ENCODE data around the gene AOC2.
"Not testable (repeated sequence)": the region's sequence is repeated elsewhere in the genome, so short reads cannot be mapped to it uniquely, and the experiment has no call there.

AOC2 gene

DNA sequence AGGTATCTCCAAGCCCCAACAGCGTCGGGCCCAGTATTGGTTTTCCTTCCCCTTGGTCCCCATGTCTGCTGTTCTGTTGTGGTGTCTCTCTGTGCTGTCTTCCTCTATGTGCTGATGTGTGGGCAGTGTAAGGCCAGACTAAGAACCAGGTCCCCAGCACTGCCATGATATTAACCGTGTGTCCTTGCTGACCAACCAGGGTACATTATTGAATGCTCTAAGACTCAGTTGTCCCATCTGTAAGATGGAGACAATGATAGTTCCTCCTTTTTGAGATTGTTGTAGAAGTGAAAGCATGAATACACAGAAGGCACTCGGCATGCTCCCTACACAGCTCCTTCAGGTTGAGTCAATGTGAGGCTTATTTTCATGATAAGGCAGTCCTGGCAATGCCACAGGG is 27.3 kb downstream of the AOC2 start:
- Histone ChIP-seq H3K36me3 (peaks cover 48% of the 10 kb centered on the region), H3K9me3 (no peaks in the 10 kb centered on the region), H3K4me3 (ENCODE audit: low read depth in 1 of 2, low read length in 1 of 2) (no peak overlapping the region), H3K27ac (no peak overlapping the region), H3K27me3 (no peaks in the 10 kb centered on the region), H3K4me1 (ENCODE audit: control insufficient read depth in 1 of 2, insufficient read depth in 1 of 2, low read depth in 1 of 2, low read length in 1 of 2) (no peaks in the 10 kb centered on the region)
- TF ChIP-seq, protein P1, sequence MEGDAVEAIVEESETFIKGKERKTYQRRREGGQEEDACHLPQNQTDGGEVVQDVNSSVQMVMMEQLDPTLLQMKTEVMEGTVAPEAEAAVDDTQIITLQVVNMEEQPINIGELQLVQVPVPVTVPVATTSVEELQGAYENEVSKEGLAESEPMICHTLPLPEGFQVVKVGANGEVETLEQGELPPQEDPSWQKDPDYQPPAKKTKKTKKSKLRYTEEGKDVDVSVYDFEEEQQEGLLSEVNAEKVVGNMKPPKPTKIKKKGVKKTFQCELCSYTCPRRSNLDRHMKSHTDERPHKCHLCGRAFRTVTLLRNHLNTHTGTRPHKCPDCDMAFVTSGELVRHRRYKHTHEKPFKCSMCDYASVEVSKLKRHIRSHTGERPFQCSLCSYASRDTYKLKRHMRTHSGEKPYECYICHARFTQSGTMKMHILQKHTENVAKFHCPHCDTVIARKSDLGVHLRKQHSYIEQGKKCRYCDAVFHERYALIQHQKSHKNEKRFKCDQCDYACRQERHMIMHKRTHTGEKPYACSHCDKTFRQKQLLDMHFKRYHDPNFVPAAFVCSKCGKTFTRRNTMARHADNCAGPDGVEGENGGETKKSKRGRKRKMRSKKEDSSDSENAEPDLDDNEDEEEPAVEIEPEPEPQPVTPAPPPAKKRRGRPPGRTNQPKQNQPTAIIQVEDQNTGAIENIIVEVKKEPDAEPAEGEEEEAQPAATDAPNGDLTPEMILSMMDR (IDR thresholded peaks at IDR 0.05), result no peak

DNA sequence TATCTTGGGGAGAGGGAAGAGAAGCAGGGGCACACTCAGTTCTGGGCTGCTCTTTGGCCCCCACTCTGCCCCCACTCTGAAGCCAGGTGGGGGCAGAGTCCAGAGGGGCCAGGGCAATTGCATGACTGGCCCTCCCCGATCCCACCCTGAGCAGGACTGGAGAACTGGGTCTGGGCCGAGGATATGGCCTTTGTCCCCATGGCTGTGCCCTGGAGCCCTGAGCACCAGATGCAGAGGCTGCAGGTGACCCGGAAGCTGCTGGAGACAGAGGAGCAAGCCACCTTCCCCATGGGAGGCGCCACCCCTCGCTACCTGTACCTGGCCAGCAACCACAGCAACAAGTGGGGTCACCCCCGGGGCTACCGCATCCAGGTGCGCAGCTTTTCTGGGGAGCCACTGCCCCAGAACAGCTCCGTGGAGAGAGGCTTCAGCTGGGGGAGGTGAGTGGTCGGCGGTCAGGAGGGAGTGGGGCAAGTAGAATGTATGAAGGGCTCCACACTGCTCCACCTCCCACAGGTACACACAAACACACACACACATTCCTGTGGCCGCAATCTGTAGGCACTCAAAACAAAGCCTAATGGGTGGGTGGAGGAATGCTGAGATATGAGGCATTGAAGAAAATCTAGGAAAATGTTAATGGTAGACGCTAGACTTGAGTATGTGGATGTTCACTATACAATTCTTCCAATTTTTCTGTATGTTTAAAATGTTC is 28.0 kb downstream of the AOC2 start:
- H3K27ac ChIP-seq, result no peak overlapping the region
- peaks cover 55% of the 10 kb centered on the region for H3K36me3 ChIP-seq
- no peaks in the 10 kb centered on the region for H3K4me1 ChIP-seq (ENCODE audit: control insufficient read depth in 1 of 2, insufficient read depth in 1 of 2, low read depth in 1 of 2, low read length in 1 of 2)
- TF ChIP-seq, protein P1 (IDR thresholded peaks at IDR 0.05), result no peak
- H3K9me3 ChIP-seq, result no peaks in the 10 kb centered on the region
- no peaks in the 10 kb centered on the region for H3K27me3 ChIP-seq
- no peak overlapping the region for H3K4me3 ChIP-seq (ENCODE audit: low read depth in 1 of 2, low read length in 1 of 2)

DNA sequence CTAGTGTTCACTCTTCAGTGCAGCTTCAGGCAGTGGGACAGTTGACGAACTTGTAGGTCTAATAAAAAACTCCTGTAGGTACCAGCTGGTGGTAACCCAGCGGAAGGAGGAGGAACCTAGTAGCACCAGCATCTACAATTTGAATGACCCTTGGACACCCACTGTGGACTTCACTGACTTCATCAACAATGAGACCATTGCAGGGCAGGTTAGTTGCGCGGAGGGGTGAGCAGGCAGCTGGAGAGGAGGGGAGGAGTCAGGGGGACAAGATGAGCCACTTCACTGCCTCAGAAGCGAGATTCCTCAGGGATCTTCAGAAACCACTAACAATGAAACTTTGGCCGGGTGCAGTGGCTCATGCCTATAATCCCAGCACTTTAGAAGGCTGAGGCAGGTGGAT is 28.9 kb downstream of the AOC2 start:
- TF ChIP-seq, protein P1 (IDR thresholded peaks at IDR 0.05), result no peak
- H3K4me1 ChIP-seq (ENCODE audit: control insufficient read depth in 1 of 2, insufficient read depth in 1 of 2, low read depth in 1 of 2, low read length in 1 of 2), result no peaks in the 10 kb centered on the region
- no peaks in the 10 kb centered on the region for H3K27me3 ChIP-seq
- H3K4me3 ChIP-seq (ENCODE audit: low read depth in 1 of 2, low read length in 1 of 2), result no peak overlapping the region
- H3K27ac ChIP-seq, result no peak overlapping the region
- no peaks in the 10 kb centered on the region for H3K9me3 ChIP-seq
- peaks cover 63% of the 10 kb centered on the region for H3K36me3 ChIP-seq

DNA sequence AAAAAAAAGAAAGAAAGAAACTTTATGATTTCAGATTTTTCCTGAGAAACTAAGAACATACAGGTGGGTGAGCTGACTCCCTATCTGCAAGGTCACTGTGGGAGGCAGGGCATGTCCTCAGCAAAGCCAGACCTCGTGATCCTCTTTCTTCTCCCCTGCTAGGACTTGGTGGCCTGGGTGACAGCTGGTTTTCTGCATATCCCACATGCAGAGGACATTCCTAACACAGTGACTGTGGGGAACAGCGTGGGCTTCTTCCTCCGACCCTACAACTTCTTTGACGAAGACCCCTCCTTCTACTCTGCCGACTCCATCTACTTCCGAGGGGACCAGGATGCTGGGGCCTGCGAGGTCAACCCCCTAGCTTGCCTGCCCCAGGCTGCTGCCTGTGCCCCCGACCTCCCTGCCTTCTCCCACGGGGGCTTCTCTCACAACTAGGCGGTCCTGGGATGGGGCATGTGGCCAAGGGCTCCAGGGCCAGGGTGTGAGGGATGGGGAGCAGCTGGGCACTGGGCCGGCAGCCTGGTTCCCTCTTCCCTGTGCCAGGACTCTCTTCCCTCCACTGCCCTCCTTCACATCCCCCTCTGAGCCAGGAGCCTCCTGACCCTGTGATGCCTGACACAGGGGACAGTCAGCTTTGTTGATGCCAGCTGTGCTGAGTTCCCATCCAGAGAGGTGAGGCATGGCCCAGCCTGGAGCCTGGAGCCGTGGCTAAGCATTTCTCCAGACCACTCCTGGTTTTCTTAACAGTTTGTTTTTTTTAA is 29.7 kb downstream of the AOC2 start:
- peaks cover 68% of the 10 kb centered on the region for H3K36me3 ChIP-seq
- H3K9me3 ChIP-seq; H3K4me3 ChIP-seq (ENCODE audit: low read depth in 1 of 2, low read length in 1 of 2); H3K4me1 ChIP-seq (ENCODE audit: control insufficient read depth in 1 of 2, insufficient read depth in 1 of 2, low read depth in 1 of 2, low read length in 1 of 2); H3K27me3 ChIP-seq; H3K27ac ChIP-seq: not testable (repeated sequence)

DNA sequence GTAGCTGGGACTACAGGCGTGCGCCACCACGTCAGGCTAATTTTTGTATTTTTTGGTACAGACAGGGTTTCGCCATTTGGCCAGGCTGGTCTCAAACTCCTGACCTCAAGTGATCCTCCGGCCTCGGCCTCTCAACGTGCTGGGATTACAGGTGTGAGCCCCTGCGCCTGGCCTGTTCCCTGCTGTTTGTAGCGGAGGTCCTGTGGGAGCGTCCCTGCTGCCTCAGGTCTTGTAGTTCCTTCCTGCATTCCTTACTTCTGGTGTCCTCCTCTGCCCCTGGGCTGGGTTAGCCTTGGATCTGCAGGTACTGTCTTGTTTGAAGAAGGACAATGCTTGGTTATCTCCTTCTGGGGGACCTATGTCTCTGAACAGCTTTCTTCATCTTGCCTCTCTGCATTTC is 32.7 kb downstream of the AOC2 start:
- TF ChIP-seq, protein P1 (IDR thresholded peaks at IDR 0.05), result no peak
- H3K27ac ChIP-seq, result no peak overlapping the region
- no peak overlapping the region for H3K4me3 ChIP-seq (ENCODE audit: low read depth in 1 of 2, low read length in 1 of 2)
- no peaks in the 10 kb centered on the region for H3K4me1 ChIP-seq (ENCODE audit: control insufficient read depth in 1 of 2, insufficient read depth in 1 of 2, low read depth in 1 of 2, low read length in 1 of 2)
- peaks cover 93% of the 10 kb centered on the region for H3K36me3 ChIP-seq
- no peaks in the 10 kb centered on the region for H3K9me3 ChIP-seq
- H3K27me3 ChIP-seq, result no peaks in the 10 kb centered on the region
